Left lung (tissue), 10 donors: Measurements from ENCODE around the gene UVRAG. TPM values are rescaled to one million over a fixed set of nuclear protein-coding genes. Genes with fewer than 3 reads are reported as not detected.

Source experiments
- ATAC-seq: fragments of 200-7000 bp; cut with Tn5 transposase; one replicate; pipeline ENCODE4 v1.9.1; 2020; ENCODE audit warnings: moderate library complexity
- DNase-seq, 4 donors: peaks; one replicate each; pipeline ENCODE4 v3.0.0-alpha.2; 2013 to 2020
- H3K27ac ChIP-seq, 2 donors: fragments of 200-600 bp; sonication (generic) in 1 of 2; one replicate each; pipeline versions ENCODE4 v1.5.0 to v1.8.0; 2020 to 2021
- H3K27me3 ChIP-seq, 2 donors: fragments of 200-600 bp; sonication (generic) in 1 of 2; one replicate each; pipeline versions ENCODE4 v1.5.0 to v1.8.0; 2020 to 2021
- H3K36me3 ChIP-seq, 2 donors: fragments of 200-600 bp; sonication (generic) in 1 of 2; one replicate each; pipeline versions ENCODE4 v1.5.0 to v1.8.0; 2020 to 2021
- H3K4me1 ChIP-seq, 2 donors: fragments of 200-600 bp; one replicate each; pipeline ENCODE4 v1.8.0; 2021
- H3K4me3 ChIP-seq, 2 donors: fragments of 200-600 bp; sonication (generic) in 1 of 2; one replicate each; pipeline versions ENCODE4 v1.5.0 to v1.8.0; 2020 to 2021; ENCODE audit warnings: mild to moderate bottlenecking in 1 of 2
- H3K9me3 ChIP-seq, 2 donors: fragments of 200-600 bp; sonication (generic) in 1 of 2; one replicate each; pipeline versions ENCODE4 v1.5.0 to v1.8.0; 2020 to 2021
- intact Hi-C, 2 donors: fragments of 100-400 bp; cut with DNase I; formaldehyde crosslinking; loops; one replicate each; pipeline versions ENCODE4 v1.11.2 to v1.14.2; 2022
- polyA plus RNA-seq, 6 donors: library from polyadenylated mRNA; unstranded; fragments of 120-200 nt; gene quantifications; one replicate each; pipeline ENCODE4 v1.2.1, GENCODE V29; 2013; ENCODE audit not compliant: insufficient read length in 6 of 6
- total RNA-seq, 2 donors: library from RNA; stranded (reverse); fragmentation: NEBNext Ultra II Directional; extraction: Animal tissue kit (Norgen Biotek cat#: 25700); gene quantifications; one replicate each; pipeline ENCODE4 v1.2.1, GENCODE V29; 2021
- TF ChIP-seq, protein P1 (sequence below), 2 donors: fragments of 200-600 bp; sonication (generic) in 1 of 2; IDR thresholded peaks; one replicate each; pipeline versions ENCODE4 v1.5.0 to v1.8.0; 2021; ENCODE audit warnings: antibody characterized with exemption in 2 of 2
- donor health status: DM: no; HTN: yes; CAD: no.
- donor health status: DM: no; HTN: no; CAD: no.

Gene UVRAG
- total and polyA plus RNA-seq, 8 donors = 19.3 to 36.0 (median 22.3) TPM

DNA sequence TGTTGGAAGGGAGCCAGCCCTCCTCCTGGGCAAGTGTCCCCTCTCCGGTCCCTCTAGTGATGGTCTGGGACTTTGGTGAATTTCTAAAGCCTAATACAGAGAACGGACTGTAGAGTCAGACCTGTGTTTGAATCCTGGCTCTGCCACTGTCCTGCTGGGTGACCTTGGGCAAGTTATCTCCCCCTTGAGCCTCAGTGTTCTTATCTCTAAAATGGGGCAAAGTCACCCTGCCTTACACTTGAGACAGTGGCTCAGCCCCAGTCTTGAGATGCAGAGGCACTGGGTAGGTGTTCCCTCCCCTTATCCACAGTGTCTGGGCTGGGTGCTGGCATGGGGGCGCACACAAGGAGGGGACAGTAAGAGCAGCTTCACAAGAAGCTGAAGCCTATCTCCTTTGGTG, 25.5 kb upstream of the UVRAG start:
- intact Hi-C loops = no loop called here
- DNase-seq = no peak
- Histone ChIP-seq H3K27ac (no peak overlapping the region), H3K36me3 (no peaks in the 10 kb centered on the region), H3K4me3 (no peak overlapping the region), H3K27me3 (no peaks in the 10 kb centered on the region), H3K9me3 (no peaks in the 10 kb centered on the region), H3K4me1 (no peaks in the 10 kb centered on the region)
- no peak for ATAC-seq
- TF ChIP-seq, protein P1, sequence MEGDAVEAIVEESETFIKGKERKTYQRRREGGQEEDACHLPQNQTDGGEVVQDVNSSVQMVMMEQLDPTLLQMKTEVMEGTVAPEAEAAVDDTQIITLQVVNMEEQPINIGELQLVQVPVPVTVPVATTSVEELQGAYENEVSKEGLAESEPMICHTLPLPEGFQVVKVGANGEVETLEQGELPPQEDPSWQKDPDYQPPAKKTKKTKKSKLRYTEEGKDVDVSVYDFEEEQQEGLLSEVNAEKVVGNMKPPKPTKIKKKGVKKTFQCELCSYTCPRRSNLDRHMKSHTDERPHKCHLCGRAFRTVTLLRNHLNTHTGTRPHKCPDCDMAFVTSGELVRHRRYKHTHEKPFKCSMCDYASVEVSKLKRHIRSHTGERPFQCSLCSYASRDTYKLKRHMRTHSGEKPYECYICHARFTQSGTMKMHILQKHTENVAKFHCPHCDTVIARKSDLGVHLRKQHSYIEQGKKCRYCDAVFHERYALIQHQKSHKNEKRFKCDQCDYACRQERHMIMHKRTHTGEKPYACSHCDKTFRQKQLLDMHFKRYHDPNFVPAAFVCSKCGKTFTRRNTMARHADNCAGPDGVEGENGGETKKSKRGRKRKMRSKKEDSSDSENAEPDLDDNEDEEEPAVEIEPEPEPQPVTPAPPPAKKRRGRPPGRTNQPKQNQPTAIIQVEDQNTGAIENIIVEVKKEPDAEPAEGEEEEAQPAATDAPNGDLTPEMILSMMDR (IDR thresholded peaks at IDR 0.05) = no peak

DNA sequence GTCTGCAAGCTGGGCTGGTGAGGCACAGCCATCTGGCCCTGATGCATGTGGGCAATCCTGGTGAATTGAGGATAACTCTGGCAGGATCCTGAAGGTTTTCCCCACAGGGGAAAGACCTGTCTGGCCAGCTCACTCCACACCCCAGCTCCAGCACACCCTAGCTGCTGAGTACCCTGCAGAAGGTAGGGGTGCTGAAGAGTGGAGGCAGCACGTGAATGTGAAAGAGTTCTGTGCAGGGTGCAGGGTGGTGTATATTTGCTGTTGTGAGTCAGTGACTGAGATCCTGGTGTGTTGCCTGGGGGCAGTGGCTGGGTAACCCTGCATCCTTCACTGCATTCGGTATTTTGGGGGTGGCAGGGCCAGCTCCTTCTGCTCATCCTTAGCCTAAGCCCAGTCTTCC, 24.0 kb upstream of the UVRAG start:
- Histone ChIP-seq H3K36me3 (peaks cover 0 to under 1% of the 10 kb centered on the region in 2 donors), H3K4me1 (no peaks in the 10 kb centered on the region), H3K27me3 (no peaks in the 10 kb centered on the region), H3K9me3 (no peaks in the 10 kb centered on the region), H3K4me3 (no peak overlapping the region), H3K27ac (no peak overlapping the region)
- ATAC-seq = no peak
- intact Hi-C loops = no loop called here
- TF ChIP-seq, protein P1 (IDR thresholded peaks at IDR 0.05) = no peak
- DNase-seq = no peak

DNA sequence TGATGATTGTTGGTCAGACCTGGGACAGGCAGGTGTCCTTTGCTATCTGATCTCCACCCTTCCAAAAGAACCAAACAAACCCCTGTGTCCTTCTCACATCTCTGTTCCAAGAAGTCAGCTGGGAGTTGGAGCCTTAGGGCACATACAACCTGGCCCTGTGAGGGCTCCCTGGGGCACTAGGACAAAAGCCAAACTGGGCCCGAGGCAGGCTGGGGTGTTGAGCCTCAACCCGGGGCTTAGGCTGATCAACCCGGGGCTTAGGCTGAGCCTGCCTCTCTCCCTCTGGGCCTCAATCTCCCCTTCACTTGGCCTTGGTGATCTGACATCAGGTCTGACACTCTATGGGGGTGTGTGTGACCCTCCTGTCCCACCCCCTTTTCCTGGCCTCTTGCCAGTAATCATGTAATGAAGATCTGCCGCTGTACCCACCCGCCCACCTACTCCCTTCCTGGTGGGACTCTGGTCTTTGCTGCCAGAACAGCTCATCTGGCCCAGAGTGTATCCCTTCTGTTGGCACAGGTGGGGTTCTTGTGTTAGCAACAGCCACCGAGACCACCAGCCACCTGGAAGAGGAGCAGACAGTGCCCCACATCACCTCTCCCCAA, 22.8 kb upstream of the UVRAG start:
- H3K27me3 ChIP-seq = no peaks in the 10 kb centered on the region
- DNase-seq (no peak), ATAC-seq (no peak)
- no peak overlapping the region for H3K4me3 ChIP-seq
- H3K27ac ChIP-seq = no peak overlapping the region
- no peaks in the 10 kb centered on the region for H3K4me1 ChIP-seq
- TF ChIP-seq, protein P1 (IDR thresholded peaks at IDR 0.05) = no peak
- intact Hi-C loops = no loop called here
- H3K9me3 ChIP-seq = no peaks in the 10 kb centered on the region
- H3K36me3 ChIP-seq = peaks cover 0 to 9% of the 10 kb centered on the region in 2 donors

DNA sequence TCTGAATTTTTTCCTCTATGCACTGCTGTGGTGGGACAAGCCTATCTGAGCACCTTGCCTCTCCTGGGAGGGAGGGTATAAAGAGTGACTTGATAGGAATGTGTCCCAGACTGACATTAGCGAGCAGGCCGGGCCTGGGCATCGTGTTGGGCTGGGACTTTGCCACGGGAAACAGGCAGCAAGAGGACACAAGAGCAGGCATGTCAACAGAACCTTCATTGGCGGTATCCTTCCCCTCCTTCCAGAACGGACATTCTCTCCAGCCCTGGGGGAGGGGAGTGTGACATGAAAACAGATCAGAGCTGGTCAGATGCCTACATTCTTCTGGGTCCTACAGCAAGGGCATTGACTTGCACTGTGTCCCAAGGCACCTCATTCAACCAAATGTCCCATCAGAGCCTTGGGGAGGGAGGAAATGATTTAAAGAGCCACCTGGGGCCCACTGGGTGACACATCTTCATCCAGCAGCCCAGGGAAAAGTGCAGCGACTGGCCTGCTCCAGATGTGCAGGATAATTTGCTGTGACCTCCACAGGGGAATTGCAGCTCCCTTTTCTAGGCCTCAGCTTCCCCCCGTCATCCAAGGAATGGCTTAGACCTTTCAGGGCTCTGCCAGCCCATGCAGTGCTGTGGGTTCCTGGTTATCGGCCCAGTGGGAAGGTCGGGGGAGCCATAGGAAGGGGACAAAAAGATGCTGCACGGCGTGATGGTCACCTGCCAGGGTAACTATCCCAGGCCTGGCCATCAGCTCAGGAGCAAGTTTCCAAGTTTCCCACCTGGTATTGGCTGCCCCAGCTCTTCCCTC, 21.8 kb upstream of the UVRAG start:
- DNase-seq = no peak
- TF ChIP-seq, protein P1 (IDR thresholded peaks at IDR 0.05) = no peak
- no peak for ATAC-seq
- Histone ChIP-seq H3K4me1 (no peaks in the 10 kb centered on the region), H3K4me3 (no peak overlapping the region), H3K36me3 (peaks cover 0 to 18% of the 10 kb centered on the region in 2 donors), H3K27me3 (no peaks in the 10 kb centered on the region), H3K9me3 (no peaks in the 10 kb centered on the region), H3K27ac (no peak overlapping the region)
- intact Hi-C loops = no loop called here

- H3K36me3 ChIP-seq = peaks cover 0 to 20% of the 10 kb centered on the region in 2 donors
- ATAC-seq (no peak), DNase-seq (no peak)
- no peaks in the 10 kb centered on the region for H3K27me3 ChIP-seq
- no peaks in the 10 kb centered on the region for H3K4me1 ChIP-seq
- intact Hi-C loops = no loop called here
- no peak overlapping the region for H3K4me3 ChIP-seq
- TF ChIP-seq, protein P1 (IDR thresholded peaks at IDR 0.05) = no peak
- no peaks in the 10 kb centered on the region for H3K9me3 ChIP-seq
- H3K27ac ChIP-seq = no peak overlapping the region
Measured at GRCh38 chr11:75793966-75794365, 21.0 kb upstream of the UVRAG start.
